Measurements from ENCODE around the gene DMRTB1. TPM values are rescaled to one million over a fixed set of nuclear protein-coding genes. Genes with fewer than 3 reads are reported as not detected.

Gene DMRTB1
- total RNA-seq, 1 experiment from 2014 or later: not detected

- Histone ChIP-seq H3K27ac (ENCODE audit: low read depth, low read length, poor library complexity, severe bottlenecking) (no peak overlapping the region), H3K4me1 (ENCODE audit: insufficient read depth, low read length, poor library complexity, severe bottlenecking) (no peaks in the 10 kb centered on the region), H3K36me3 (ENCODE audit: insufficient read depth, low read length, poor library complexity, severe bottlenecking) (no peaks in the 10 kb centered on the region), H3K9me3 (ENCODE audit: low read depth, low read length, poor library complexity, severe bottlenecking) (no peaks in the 10 kb centered on the region), H3K4me3 (ENCODE audit: low read depth, low read length, poor library complexity, severe bottlenecking) (no peak overlapping the region), H3K27me3 (replicated peaks; ENCODE audit: insufficient read depth, low read depth, low read length, poor library complexity) (no peaks in the 10 kb centered on the region)
- ChIA-PET CTCF (no interaction called here), POLR2A (ENCODE audit: low non-redundant PET) (no interaction called here)
- BruUV-seq (replicated peaks): no TSS peak
- intact Hi-C loops (cut with micrococcal nuclease; ENCODE audit: unreplicated experiment): no loop called here
- no peak for DNase-seq (ENCODE audit: low spot score)
- TF ChIP-seq EZH2 (IDR thresholded peaks at IDR 0.05; ENCODE audit: borderline replicate concordance, low read depth, low read length, poor library complexity, severe bottlenecking) (no peak), CTCF (conservative IDR thresholded peaks at IDR 0.05; ENCODE audit: low read depth, low read length) (no peak)
Measured at GRCh38 chr1:53470584-53470983, 11.4 kb downstream of the DMRTB1 start.

GRCh38 chr1:53471000-53471399 lies 11.8 kb downstream of the DMRTB1 start:
- no TSS peak for BruUV-seq (replicated peaks)
- CTCF ChIA-PET: no interaction called here
- no peak overlapping the region for H3K4me3 ChIP-seq (ENCODE audit: low read depth, low read length, poor library complexity, severe bottlenecking)
- no peaks in the 10 kb centered on the region for H3K36me3 ChIP-seq (ENCODE audit: insufficient read depth, low read length, poor library complexity, severe bottlenecking)
- H3K27me3 ChIP-seq (replicated peaks; ENCODE audit: insufficient read depth, low read depth, low read length, poor library complexity): no peaks in the 10 kb centered on the region
- no peaks in the 10 kb centered on the region for H3K9me3 ChIP-seq (ENCODE audit: low read depth, low read length, poor library complexity, severe bottlenecking)
- no peak overlapping the region for H3K27ac ChIP-seq (ENCODE audit: low read depth, low read length, poor library complexity, severe bottlenecking)
- no peaks in the 10 kb centered on the region for H3K4me1 ChIP-seq (ENCODE audit: insufficient read depth, low read length, poor library complexity, severe bottlenecking)
- no peak for DNase-seq (ENCODE audit: low spot score)
- POLR2A ChIA-PET (ENCODE audit: low non-redundant PET): no interaction called here
- no peak for TF ChIP-seq EZH2 (IDR thresholded peaks at IDR 0.05; ENCODE audit: borderline replicate concordance, low read depth, low read length, poor library complexity, severe bottlenecking)
- TF ChIP-seq CTCF (conservative IDR thresholded peaks at IDR 0.05; ENCODE audit: low read depth, low read length): no peak
- intact Hi-C loops (cut with micrococcal nuclease; ENCODE audit: unreplicated experiment): no loop called here

GRCh38 chr1:53473463-53473862 lies 14.3 kb downstream of the DMRTB1 start:
- POLR2A ChIA-PET (ENCODE audit: low non-redundant PET): no interaction called here

More at GRCh38 chr1:53473463-53473862, 14.3 kb downstream of the DMRTB1 start:
- no peak for DNase-seq (ENCODE audit: low spot score)
- no peak overlapping the region for H3K4me3 ChIP-seq (ENCODE audit: low read depth, low read length, poor library complexity, severe bottlenecking)
- TF ChIP-seq CTCF (conservative IDR thresholded peaks at IDR 0.05; ENCODE audit: low read depth, low read length) (peak; percentile 34; the same call in 1 of the 2 replicates), EZH2 (IDR thresholded peaks at IDR 0.05; ENCODE audit: borderline replicate concordance, low read depth, low read length, poor library complexity, severe bottlenecking) (no peak)
- CTCF ChIA-PET: no interaction called here
- intact Hi-C loops (cut with micrococcal nuclease; ENCODE audit: unreplicated experiment): no loop called here
- no TSS peak for BruUV-seq (replicated peaks)
- H3K27me3 ChIP-seq (replicated peaks; ENCODE audit: insufficient read depth, low read depth, low read length, poor library complexity): no peaks in the 10 kb centered on the region
- no peak overlapping the region for H3K27ac ChIP-seq (ENCODE audit: low read depth, low read length, poor library complexity, severe bottlenecking)
- no peaks in the 10 kb centered on the region for H3K4me1 ChIP-seq (ENCODE audit: insufficient read depth, low read length, poor library complexity, severe bottlenecking)
- H3K9me3 ChIP-seq (ENCODE audit: low read depth, low read length, poor library complexity, severe bottlenecking): no peaks in the 10 kb centered on the region
- H3K36me3 ChIP-seq (ENCODE audit: insufficient read depth, low read length, poor library complexity, severe bottlenecking): no peaks in the 10 kb centered on the region
